SK-N-SH treated with all-trans-retinoic acid at 6 μM for 48 hours (cell line): ENCODE results near the gene SH2B3.

ENCODE experiments used
- ATAC-seq: fragments of 200-7000 bp; cut with Tn5 transposase; 3 replicates; pipeline ENCODE4 v1.9.1; 2020; ENCODE audit warnings: mild to moderate bottlenecking, moderate library complexity
- BACH2 ChIP-seq: fragments of 250-450 bp; sonication (Bioruptor Pico); IDR thresholded peaks from 2 replicates; pipeline ENCODE4 v1.9.0; 2021; ENCODE audit warnings: mild to moderate bottlenecking, borderline replicate concordance
- CSDC2 ChIP-seq: fragments of 250-450 bp; sonication (Bioruptor Pico); IDR thresholded peaks from 2 replicates; pipeline ENCODE4 v1.5.0; 2020; ENCODE audit warnings: mild to moderate bottlenecking, moderate library complexity
- ESRRG ChIP-seq: fragments of 250-450 bp; sonication (Bioruptor Pico); IDR thresholded peaks from 2 replicates; pipeline ENCODE4 v1.6.1; 2021; ENCODE audit warnings: mild to moderate bottlenecking
- ISL1 ChIP-seq: fragments of 250-450 bp; sonication (Bioruptor Pico); IDR thresholded peaks from 2 replicates; pipeline ENCODE4 v2.1.2; 2022; ENCODE audit warnings: mild to moderate bottlenecking, moderate library complexity
- OSR1 ChIP-seq: fragments of 250-450 bp; sonication (Bioruptor Pico); IDR thresholded peaks from 2 replicates; pipeline ENCODE4 v1.8.0; 2022; ENCODE audit warnings: moderate library complexity, mild to moderate bottlenecking, inconsistent platforms
- RARB ChIP-seq: fragments of 250-450 bp; sonication (Bioruptor Pico); IDR thresholded peaks from 2 replicates; pipeline ENCODE4 v1.8.0; 2021; ENCODE audit warnings: mild to moderate bottlenecking, moderate library complexity
- TOX ChIP-seq: fragments of 250-450 bp; sonication (Bioruptor Pico); IDR thresholded peaks from 2 replicates; pipeline ENCODE4 v1.8.0; 2021; ENCODE audit warnings: mild to moderate bottlenecking, moderate library complexity, borderline replicate concordance
- ZFP30 ChIP-seq: fragments of 450-650 bp; formaldehyde crosslinking; IDR thresholded peaks from 2 replicates; pipeline ENCODE4 v1.5.0; 2022; ENCODE audit warnings: mild to moderate bottlenecking, moderate library complexity
- ZNF565 ChIP-seq: fragments of 450-650 bp; formaldehyde crosslinking; conservative IDR thresholded peaks from 2 replicates; pipeline ENCODE4 v1.5.0; 2020; ENCODE audit warnings: low read depth, mild to moderate bottlenecking, moderate library complexity
- ZNF70 ChIP-seq: fragments of 450-650 bp; formaldehyde crosslinking; IDR thresholded peaks from 2 replicates; pipeline ENCODE4 v1.5.0; 2020; ENCODE audit warnings: mild to moderate bottlenecking, moderate library complexity
- ZNF8 ChIP-seq: fragments of 450-650 bp; formaldehyde crosslinking; IDR thresholded peaks from 2 replicates; pipeline ENCODE4 v1.5.0; 2020; ENCODE audit warnings: mild to moderate bottlenecking, moderate library complexity
- TF ChIP-seq, protein P1 (sequence below): fragments of 250-450 bp; sonication (Bioruptor Pico); IDR thresholded peaks from 2 replicates; pipeline ENCODE4 v1.5.1; 2021; ENCODE audit warnings: mild to moderate bottlenecking, moderate library complexity
- TF ChIP-seq, protein P2 (sequence below): fragments of 250-450 bp; sonication (Bioruptor Pico); IDR thresholded peaks from 2 replicates; pipeline ENCODE4 v1.5.0; 2020; ENCODE audit warnings: mild to moderate bottlenecking, moderate library complexity
- TF ChIP-seq, protein P3 (sequence below): fragments of 250-450 bp; sonication (Bioruptor Pico); IDR thresholded peaks from 2 replicates; pipeline ENCODE4 v1.8.0; 2021; ENCODE audit warnings: low read depth, mild to moderate bottlenecking, moderate library complexity, borderline replicate concordance
- TF ChIP-seq, protein P4 (sequence below): fragments of 250-450 bp; sonication (Bioruptor Pico); IDR thresholded peaks from 2 replicates; pipeline ENCODE4 v1.8.0; 2020; ENCODE audit warnings: mild to moderate bottlenecking, moderate library complexity, borderline replicate concordance
- TF ChIP-seq, protein P5 (sequence below): fragments of 250-450 bp; sonication (Bioruptor Pico); IDR thresholded peaks from 2 replicates; pipeline ENCODE4 v1.5.1; 2020; ENCODE audit warnings: low read depth, mild to moderate bottlenecking, moderate library complexity

The SH2B3 gene

DNA sequence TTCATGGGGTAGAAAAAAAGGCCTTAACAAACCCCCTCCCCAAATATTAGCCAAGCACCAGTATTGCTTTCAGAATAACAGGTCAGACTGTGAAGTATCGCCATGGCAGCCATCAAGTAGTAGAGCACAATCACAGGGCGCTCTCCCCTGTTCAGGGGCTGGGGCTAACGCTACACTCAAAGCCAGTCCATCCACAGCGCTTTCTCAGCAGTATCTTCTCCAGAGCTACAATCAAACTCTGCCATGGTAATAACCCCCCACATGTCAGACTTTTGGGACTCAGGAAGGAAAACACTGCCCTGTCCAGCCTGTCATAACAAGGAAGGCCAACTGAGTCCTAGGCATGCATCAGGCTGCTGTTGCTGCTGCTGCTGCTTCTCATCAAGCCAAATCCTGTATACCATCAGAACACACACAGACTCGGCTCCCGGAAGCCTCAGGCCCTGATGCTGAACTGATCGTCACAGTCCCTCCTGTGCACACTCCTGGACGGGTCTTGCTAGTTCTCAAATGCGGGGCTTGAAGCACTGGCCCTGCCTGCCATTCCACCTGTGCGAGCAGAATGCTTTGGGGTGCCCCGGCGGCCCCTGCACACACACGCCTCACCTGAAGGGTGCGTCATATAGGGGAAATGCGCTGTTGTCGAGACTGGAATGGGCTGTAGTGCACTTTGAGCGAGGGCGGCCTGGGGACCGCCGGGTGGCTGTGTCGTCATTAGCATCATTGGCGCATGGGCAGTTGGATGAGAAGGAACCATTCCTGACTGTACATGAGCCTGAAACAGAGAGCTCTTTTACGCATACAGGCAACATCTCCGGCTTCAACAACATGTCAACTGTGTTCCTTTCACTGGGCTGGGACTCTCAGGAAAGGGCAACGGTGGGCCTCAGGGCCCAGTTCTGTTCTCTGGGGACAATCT lies 47.6 kb downstream of the SH2B3 start:
- TF ChIP-seq, protein P1, sequence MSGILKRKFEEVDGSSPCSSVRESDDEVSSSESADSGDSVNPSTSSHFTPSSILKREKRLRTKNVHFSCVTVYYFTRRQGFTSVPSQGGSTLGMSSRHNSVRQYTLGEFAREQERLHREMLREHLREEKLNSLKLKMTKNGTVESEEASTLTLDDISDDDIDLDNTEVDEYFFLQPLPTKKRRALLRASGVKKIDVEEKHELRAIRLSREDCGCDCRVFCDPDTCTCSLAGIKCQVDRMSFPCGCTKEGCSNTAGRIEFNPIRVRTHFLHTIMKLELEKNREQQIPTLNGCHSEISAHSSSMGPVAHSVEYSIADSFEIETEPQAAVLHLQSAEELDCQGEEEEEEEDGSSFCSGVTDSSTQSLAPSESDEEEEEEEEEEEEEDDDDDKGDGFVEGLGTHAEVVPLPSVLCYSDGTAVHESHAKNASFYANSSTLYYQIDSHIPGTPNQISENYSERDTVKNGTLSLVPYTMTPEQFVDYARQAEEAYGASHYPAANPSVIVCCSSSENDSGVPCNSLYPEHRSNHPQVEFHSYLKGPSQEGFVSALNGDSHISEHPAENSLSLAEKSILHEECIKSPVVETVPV (CRISPR knock-in tag), result no peak
- TF ChIP-seq ZNF70 (CRISPR knock-in tag) (no peak), ZNF8 (CRISPR knock-in tag) (no peak), ESRRG (CRISPR knock-in tag) (no peak)
- TF ChIP-seq, protein P2, sequence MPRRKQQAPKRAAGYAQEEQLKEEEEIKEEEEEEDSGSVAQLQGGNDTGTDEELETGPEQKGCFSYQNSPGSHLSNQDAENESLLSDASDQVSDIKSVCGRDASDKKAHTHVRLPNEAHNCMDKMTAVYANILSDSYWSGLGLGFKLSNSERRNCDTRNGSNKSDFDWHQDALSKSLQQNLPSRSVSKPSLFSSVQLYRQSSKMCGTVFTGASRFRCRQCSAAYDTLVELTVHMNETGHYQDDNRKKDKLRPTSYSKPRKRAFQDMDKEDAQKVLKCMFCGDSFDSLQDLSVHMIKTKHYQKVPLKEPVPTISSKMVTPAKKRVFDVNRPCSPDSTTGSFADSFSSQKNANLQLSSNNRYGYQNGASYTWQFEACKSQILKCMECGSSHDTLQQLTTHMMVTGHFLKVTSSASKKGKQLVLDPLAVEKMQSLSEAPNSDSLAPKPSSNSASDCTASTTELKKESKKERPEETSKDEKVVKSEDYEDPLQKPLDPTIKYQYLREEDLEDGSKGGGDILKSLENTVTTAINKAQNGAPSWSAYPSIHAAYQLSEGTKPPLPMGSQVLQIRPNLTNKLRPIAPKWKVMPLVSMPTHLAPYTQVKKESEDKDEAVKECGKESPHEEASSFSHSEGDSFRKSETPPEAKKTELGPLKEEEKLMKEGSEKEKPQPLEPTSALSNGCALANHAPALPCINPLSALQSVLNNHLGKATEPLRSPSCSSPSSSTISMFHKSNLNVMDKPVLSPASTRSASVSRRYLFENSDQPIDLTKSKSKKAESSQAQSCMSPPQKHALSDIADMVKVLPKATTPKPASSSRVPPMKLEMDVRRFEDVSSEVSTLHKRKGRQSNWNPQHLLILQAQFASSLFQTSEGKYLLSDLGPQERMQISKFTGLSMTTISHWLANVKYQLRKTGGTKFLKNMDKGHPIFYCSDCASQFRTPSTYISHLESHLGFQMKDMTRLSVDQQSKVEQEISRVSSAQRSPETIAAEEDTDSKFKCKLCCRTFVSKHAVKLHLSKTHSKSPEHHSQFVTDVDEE (CRISPR knock-in tag), result no peak
- ATAC-seq, result no peak; the same call in 2 of the 3 replicates

DNA sequence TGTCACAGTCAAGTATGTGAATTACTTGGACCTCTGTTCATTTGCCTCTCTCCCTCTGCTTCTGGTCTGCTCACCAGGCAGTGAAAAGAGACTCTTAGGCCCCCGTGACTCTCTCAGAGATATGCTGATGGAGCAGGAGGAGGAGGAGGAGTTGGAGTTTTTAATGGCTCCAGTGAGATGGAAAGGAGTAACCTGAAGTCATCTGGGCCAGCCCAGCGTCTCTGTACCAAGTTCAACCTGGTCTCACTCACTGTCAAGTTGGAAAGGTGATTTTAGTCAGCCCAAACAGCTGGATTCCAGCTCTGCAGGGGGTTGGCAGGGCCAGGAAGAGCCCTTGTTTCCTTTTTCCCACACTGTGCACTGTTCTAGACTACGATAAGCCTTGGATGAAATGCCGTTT lies 48.6 kb downstream of the SH2B3 start:
- ATAC-seq, result no peak; the same call in 2 of the 3 replicates
- TF ChIP-seq TOX (CRISPR knock-in tag), result no peak
- TF ChIP-seq ISL1 (CRISPR knock-in tag), result no peak
- TF ChIP-seq ZNF565, result no peak
- no peak for TF ChIP-seq OSR1 (CRISPR knock-in tag)
- no peak for TF ChIP-seq ZFP30
- TF ChIP-seq RARB, result no peak
- TF ChIP-seq ZNF8 (CRISPR knock-in tag), result no peak
- TF ChIP-seq, protein P3, sequence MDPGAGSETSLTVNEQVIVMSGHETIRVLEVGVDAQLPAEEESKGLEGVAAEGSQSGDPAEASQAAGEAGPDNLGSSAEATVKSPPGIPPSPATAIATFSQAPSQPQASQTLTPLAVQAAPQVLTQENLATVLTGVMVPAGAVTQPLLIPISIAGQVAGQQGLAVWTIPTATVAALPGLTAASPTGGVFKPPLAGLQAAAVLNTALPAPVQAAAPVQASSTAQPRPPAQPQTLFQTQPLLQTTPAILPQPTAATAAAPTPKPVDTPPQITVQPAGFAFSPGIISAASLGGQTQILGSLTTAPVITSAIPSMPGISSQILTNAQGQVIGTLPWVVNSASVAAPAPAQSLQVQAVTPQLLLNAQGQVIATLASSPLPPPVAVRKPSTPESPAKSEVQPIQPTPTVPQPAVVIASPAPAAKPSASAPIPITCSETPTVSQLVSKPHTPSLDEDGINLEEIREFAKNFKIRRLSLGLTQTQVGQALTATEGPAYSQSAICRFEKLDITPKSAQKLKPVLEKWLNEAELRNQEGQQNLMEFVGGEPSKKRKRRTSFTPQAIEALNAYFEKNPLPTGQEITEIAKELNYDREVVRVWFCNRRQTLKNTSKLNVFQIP, result no peak
- TF ChIP-seq, protein P2 (CRISPR knock-in tag), result no peak
- TF ChIP-seq CSDC2 (CRISPR knock-in tag), result no peak
- TF ChIP-seq, protein P4, sequence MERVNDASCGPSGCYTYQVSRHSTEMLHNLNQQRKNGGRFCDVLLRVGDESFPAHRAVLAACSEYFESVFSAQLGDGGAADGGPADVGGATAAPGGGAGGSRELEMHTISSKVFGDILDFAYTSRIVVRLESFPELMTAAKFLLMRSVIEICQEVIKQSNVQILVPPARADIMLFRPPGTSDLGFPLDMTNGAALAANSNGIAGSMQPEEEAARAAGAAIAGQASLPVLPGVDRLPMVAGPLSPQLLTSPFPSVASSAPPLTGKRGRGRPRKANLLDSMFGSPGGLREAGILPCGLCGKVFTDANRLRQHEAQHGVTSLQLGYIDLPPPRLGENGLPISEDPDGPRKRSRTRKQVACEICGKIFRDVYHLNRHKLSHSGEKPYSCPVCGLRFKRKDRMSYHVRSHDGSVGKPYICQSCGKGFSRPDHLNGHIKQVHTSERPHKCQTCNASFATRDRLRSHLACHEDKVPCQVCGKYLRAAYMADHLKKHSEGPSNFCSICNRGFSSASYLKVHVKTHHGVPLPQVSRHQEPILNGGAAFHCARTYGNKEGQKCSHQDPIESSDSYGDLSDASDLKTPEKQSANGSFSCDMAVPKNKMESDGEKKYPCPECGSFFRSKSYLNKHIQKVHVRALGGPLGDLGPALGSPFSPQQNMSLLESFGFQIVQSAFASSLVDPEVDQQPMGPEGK, result no peak
- no peak for TF ChIP-seq BACH2 (CRISPR knock-in tag)
- TF ChIP-seq ESRRG (CRISPR knock-in tag), result no peak
- TF ChIP-seq, protein P5, sequence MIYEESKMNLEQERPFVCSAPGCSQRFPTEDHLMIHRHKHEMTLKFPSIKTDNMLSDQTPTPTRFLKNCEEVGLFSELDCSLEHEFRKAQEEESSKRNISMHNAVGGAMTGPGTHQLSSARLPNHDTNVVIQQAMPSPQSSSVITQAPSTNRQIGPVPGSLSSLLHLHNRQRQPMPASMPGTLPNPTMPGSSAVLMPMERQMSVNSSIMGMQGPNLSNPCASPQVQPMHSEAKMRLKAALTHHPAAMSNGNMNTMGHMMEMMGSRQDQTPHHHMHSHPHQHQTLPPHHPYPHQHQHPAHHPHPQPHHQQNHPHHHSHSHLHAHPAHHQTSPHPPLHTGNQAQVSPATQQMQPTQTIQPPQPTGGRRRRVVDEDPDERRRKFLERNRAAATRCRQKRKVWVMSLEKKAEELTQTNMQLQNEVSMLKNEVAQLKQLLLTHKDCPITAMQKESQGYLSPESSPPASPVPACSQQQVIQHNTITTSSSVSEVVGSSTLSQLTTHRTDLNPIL (CRISPR knock-in tag), result no peak
